GM12878 (cell line): ENCODE data around the gene METTL2B. TPM values are rescaled to one million over a fixed set of nuclear protein-coding genes. Genes with fewer than 3 reads are reported as not detected.

ENCODE experiments used
- BACH1 ChIP-seq: fragments of 450-650 bp; IDR thresholded peaks from 2 replicates; pipeline ENCODE4 v1.6.1; 2017; ENCODE audit warnings: mild to moderate bottlenecking, borderline replicate concordance
- BHLHE40 ChIP-seq, 2 experiments: fragments of 450-650 bp in 1 of 2; IDR thresholded peaks; 2 replicates each; pipeline ENCODE4 v1.6.1; 2011 to 2017; ENCODE audit warnings: low read depth in 2 of 2, borderline replicate concordance in 1 of 2, improper control_type of control experiment in 1 of 2, low read length in 1 of 2, mild to moderate bottlenecking in 1 of 2
- CBX3 ChIP-seq: fragments of 200-600 bp; sonication (generic); IDR thresholded peaks from 2 replicates; pipeline ENCODE4 v1.6.1; 2016; ENCODE audit warnings: low read depth, borderline replicate concordance
- GATAD2B ChIP-seq: fragments of 450-650 bp; conservative IDR thresholded peaks from 2 replicates; pipeline ENCODE4 v1.6.1; 2017; ENCODE audit warnings: low read depth, mild to moderate bottlenecking, moderate library complexity
- IRF4 ChIP-seq: IDR thresholded peaks from 2 replicates; pipeline ENCODE4 v1.6.1; 2011; ENCODE audit warnings: low read depth, low read length
- JUND ChIP-seq: IDR thresholded peaks from 2 replicates; pipeline ENCODE4 v1.6.1; 2012; ENCODE audit warnings: low read depth, mild to moderate bottlenecking, low read length, improper control_type of control experiment, moderate library complexity
- MTA2 ChIP-seq: fragments of 450-650 bp; IDR thresholded peaks from 2 replicates; pipeline ENCODE4 v1.6.1; 2016; ENCODE audit warnings: low read depth, mild to moderate bottlenecking, moderate library complexity
- MYC ChIP-seq: IDR thresholded peaks from 2 replicates; pipeline ENCODE4 v1.6.1; 2011; ENCODE audit warnings: mild to moderate bottlenecking, low read length, moderate library complexity, inconsistent platforms; ENCODE audit not compliant: insufficient read depth, insufficient replicate concordance, insufficient read length, severe bottlenecking
- NFYB ChIP-seq: IDR thresholded peaks from 2 replicates; pipeline ENCODE4 v1.6.1; 2011; ENCODE audit warnings: low read depth, mild to moderate bottlenecking, low read length, improper control_type of control experiment, moderate library complexity; ENCODE audit not compliant: insufficient read depth
- PAX8 ChIP-seq: fragments of 450-650 bp; IDR thresholded peaks from 2 replicates; pipeline ENCODE4 v1.6.1; 2017; ENCODE audit warnings: mild to moderate bottlenecking, moderate library complexity
- POLR2AphosphoS5 ChIP-seq: IDR thresholded peaks from 2 replicates; pipeline ENCODE4 v1.6.1; 2011; ENCODE audit warnings: mild to moderate bottlenecking, low read length, inconsistent platforms
- RUNX3 ChIP-seq: IDR thresholded peaks from 2 replicates; pipeline ENCODE4 v1.6.1; 2012; ENCODE audit warnings: low read length, inconsistent platforms
- SMAD5 ChIP-seq: IDR thresholded peaks from 2 replicates; pipeline ENCODE4 v1.6.1; 2016; ENCODE audit warnings: antibody characterized with exemption, low read depth
- TCF7 ChIP-seq: IDR thresholded peaks from 2 replicates; pipeline ENCODE4 v1.6.1; 2014; ENCODE audit warnings: antibody characterized with exemption, borderline replicate concordance
- WRNIP1 ChIP-seq: IDR thresholded peaks from 2 replicates; pipeline ENCODE4 v1.6.1; 2011; ENCODE audit warnings: low read depth, low read length, improper control_type of control experiment, borderline replicate concordance
- polyA plus RNA-seq, 11 experiments: library from polyadenylated mRNA; depleted of rRNA in 4 of 11; unstranded in 6 of 11; stranded (reverse) in 5 of 11; fragments of >200 nt; fragmentation: Nextera tagmentation in 4 of 11; fragmentation: Illumina TruSeq in 1 of 11; extraction: Ambion mirVana in 4 of 11; extraction: Trizol in 1 of 11; gene quantifications; 1 replicate in 1 of 11; 2 replicates in 10 of 11; pipeline versions ENCODE4 v1.2.1 to v1.2.3, GENCODE V29; 2011 to 2016; ENCODE audit warnings: inconsistent platforms in 2 of 11, missing spikeins in 2 of 11, low read depth in 1 of 11
- total RNA-seq, 4 experiments: library from RNA; depleted of rRNA in 3 of 4; stranded (reverse); fragments of >200 nt in 3 of 4; fragmentation: Illumina TruSeq in 1 of 4; extraction: Trizol in 1 of 4; gene quantifications; 2 replicates each; pipeline versions ENCODE4 v1.2.1 to v1.2.3, GENCODE V29; 2013 to 2021
- TF ChIP-seq, protein P1 (sequence below): fragments of 450-650 bp; IDR thresholded peaks from 2 replicates; pipeline ENCODE4 v1.6.1; 2016; ENCODE audit warnings: mild to moderate bottlenecking
- TF ChIP-seq, protein P2 (sequence below): fragments of 450-650 bp; formaldehyde crosslinking; IDR thresholded peaks from 2 replicates; pipeline ENCODE4 v1.5.0; 2022; ENCODE audit warnings: mild to moderate bottlenecking, missing genetic modification characterization
- TF ChIP-seq, protein P3 (sequence below): IDR thresholded peaks from 2 replicates; pipeline ENCODE4 v1.6.1; 2012; ENCODE audit warnings: low read depth, low read length, improper control_type of control experiment
- TF ChIP-seq, protein P4 (sequence below): IDR thresholded peaks from 2 replicates; pipeline ENCODE4 v1.6.1; 2012; ENCODE audit warnings: mild to moderate bottlenecking, low read depth, low read length

METTL2B gene
- total and polyA plus RNA-seq, 10 of the 15 experiments (the other 5 are each of a cell fraction or from before 2014, with no cell fraction given) = 18.9 to 48.4 (median 37.3) TPM

DNA sequence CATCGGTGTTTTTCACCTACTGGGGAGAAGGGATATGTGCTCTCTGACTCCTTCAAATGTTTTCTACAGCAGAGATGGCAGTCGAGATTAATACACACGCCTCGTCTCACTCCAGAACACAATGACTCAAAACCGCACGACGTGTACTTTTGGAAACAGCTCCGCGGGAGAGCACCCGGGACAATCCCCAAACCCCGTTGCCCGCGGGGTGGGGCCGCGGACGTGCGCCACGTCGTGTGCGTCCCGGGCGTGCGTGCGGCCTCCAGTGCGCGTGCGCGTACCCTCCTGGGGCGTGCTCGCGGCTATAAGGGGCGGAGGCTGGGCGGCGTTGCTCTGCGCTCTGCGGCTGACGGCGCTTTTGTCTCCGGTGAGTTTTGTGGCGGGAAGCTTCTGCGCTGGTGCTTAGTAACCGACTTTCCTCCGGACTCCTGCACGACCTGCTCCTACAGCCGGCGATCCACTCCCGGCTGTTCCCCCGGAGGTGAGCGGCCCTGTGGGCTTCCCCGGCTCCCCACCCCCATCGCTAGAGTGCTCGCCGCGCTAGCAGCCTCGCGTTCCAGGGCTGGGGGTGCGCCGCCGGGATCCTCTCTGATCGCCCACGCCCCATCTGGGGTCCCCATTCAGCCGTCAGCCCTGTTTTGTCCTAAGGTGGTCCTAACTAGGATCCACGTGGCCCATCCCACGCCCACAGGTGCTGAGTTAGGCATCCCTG, 20.8 kb upstream of the METTL2B start, which contains the start of gene HILPDA (continued):
- TF ChIP-seq, protein P1, sequence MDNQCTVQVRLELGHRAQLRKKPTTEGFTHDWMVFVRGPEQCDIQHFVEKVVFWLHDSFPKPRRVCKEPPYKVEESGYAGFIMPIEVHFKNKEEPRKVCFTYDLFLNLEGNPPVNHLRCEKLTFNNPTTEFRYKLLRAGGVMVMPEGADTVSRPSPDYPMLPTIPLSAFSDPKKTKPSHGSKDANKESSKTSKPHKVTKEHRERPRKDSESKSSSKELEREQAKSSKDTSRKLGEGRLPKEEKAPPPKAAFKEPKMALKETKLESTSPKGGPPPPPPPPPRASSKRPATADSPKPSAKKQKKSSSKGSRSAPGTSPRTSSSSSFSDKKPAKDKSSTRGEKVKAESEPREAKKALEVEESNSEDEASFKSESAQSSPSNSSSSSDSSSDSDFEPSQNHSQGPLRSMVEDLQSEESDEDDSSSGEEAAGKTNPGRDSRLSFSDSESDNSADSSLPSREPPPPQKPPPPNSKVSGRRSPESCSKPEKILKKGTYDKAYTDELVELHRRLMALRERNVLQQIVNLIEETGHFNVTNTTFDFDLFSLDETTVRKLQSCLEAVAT = peak; percentile 43
- TF ChIP-seq NFYB = no peak
- peak; percentile 97 for TF ChIP-seq RUNX3
- peak; percentile 82 to 94 for TF ChIP-seq BHLHE40 (IDR thresholded peaks at IDR 0.05; ENCODE audit: borderline replicate concordance in 1 of 2, low read depth in 2 of 2, low read length in 1 of 2)
- TF ChIP-seq SMAD5 = peak; percentile 55
- peak; percentile 73 for TF ChIP-seq MTA2
- no peak for TF ChIP-seq PAX8
- TF ChIP-seq, protein P2, sequence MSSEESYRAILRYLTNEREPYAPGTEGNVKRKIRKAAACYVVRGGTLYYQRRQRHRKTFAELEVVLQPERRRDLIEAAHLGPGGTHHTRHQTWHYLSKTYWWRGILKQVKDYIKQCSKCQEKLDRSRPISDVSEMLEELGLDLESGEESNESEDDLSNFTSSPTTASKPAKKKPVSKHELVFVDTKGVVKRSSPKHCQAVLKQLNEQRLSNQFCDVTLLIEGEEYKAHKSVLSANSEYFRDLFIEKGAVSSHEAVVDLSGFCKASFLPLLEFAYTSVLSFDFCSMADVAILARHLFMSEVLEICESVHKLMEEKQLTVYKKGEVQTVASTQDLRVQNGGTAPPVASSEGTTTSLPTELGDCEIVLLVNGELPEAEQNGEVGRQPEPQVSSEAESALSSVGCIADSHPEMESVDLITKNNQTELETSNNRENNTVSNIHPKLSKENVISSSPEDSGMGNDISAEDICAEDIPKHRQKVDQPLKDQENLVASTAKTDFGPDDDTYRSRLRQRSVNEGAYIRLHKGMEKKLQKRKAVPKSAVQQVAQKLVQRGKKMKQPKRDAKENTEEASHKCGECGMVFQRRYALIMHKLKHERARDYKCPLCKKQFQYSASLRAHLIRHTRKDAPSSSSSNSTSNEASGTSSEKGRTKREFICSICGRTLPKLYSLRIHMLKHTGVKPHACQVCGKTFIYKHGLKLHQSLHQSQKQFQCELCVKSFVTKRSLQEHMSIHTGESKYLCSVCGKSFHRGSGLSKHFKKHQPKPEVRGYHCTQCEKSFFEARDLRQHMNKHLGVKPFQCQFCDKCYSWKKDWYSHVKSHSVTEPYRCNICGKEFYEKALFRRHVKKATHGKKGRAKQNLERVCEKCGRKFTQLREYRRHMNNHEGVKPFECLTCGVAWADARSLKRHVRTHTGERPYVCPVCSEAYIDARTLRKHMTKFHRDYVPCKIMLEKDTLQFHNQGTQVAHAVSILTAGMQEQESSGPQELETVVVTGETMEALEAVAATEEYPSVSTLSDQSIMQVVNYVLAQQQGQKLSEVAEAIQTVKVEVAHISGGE (CRISPR knock-in tag) = no peak
- no peak for TF ChIP-seq MYC
- TF ChIP-seq, protein P3, sequence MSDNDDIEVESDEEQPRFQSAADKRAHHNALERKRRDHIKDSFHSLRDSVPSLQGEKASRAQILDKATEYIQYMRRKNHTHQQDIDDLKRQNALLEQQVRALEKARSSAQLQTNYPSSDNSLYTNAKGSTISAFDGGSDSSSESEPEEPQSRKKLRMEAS = no peak; the same call in 1 of the 2 replicates
- peak; percentile 78 for TF ChIP-seq JUND
- peak; percentile 70; the same call in 1 of the 2 replicates for TF ChIP-seq GATAD2B
- TF ChIP-seq, protein P4, sequence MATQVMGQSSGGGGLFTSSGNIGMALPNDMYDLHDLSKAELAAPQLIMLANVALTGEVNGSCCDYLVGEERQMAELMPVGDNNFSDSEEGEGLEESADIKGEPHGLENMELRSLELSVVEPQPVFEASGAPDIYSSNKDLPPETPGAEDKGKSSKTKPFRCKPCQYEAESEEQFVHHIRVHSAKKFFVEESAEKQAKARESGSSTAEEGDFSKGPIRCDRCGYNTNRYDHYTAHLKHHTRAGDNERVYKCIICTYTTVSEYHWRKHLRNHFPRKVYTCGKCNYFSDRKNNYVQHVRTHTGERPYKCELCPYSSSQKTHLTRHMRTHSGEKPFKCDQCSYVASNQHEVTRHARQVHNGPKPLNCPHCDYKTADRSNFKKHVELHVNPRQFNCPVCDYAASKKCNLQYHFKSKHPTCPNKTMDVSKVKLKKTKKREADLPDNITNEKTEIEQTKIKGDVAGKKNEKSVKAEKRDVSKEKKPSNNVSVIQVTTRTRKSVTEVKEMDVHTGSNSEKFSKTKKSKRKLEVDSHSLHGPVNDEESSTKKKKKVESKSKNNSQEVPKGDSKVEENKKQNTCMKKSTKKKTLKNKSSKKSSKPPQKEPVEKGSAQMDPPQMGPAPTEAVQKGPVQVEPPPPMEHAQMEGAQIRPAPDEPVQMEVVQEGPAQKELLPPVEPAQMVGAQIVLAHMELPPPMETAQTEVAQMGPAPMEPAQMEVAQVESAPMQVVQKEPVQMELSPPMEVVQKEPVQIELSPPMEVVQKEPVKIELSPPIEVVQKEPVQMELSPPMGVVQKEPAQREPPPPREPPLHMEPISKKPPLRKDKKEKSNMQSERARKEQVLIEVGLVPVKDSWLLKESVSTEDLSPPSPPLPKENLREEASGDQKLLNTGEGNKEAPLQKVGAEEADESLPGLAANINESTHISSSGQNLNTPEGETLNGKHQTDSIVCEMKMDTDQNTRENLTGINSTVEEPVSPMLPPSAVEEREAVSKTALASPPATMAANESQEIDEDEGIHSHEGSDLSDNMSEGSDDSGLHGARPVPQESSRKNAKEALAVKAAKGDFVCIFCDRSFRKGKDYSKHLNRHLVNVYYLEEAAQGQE = 0 out of 2 replicates have a peak, but pooled peaks have one; percentile 10
- no peak for TF ChIP-seq CBX3
- no peak for TF ChIP-seq TCF7
- TF ChIP-seq WRNIP1 = no peak; the same call in 1 of the 2 replicates
- peak; percentile 79 for TF ChIP-seq POLR2AphosphoS5
- TF ChIP-seq BACH1 = peak; percentile 96
- TF ChIP-seq IRF4 = peak; percentile 69
